ENCODE results near the gene ARID5B.
"Not testable (repeated sequence)": the region's sequence is repeated elsewhere in the genome, so short reads cannot be mapped to it uniquely, and the experiment has no call there.

ARID5B gene

GRCh38 chr10:61970182-61971002 lies 68.9 kb downstream of the ARID5B start:
- no peak for DNase-seq (ENCODE audit: extremely low read depth, low read depth)
- no peak for TF ChIP-seq CTCF (IDR thresholded peaks at IDR 0.05; ENCODE audit: low read depth, low read length)

- TF ChIP-seq CTCF (IDR thresholded peaks at IDR 0.05; ENCODE audit: low read depth, low read length), result no peak
- no peak for DNase-seq (ENCODE audit: extremely low read depth, low read depth)
These were observed 69.5 kb downstream of the ARID5B start for GRCh38 chr10:61971003-61971325.

GRCh38 chr10:61973169-61973568 lies 71.7 kb downstream of the ARID5B start:
- no peak for TF ChIP-seq CTCF (IDR thresholded peaks at IDR 0.05; ENCODE audit: low read depth, low read length)
- DNase-seq (ENCODE audit: extremely low read depth, low read depth), result no peak

- DNase-seq (ENCODE audit: extremely low read depth, low read depth), result no peak
These were observed 72.4 kb downstream of the ARID5B start for GRCh38 chr10:61973906-61974305.

GRCh38 chr10:61974601-61975390 lies 73.3 kb downstream of the ARID5B start:
- DNase-seq (ENCODE audit: extremely low read depth, low read depth), result no peak
- no peak for TF ChIP-seq CTCF (IDR thresholded peaks at IDR 0.05; ENCODE audit: low read depth, low read length)

More at GRCh38 chr10:61973906-61974305, 72.4 kb downstream of the ARID5B start:
- no peak for TF ChIP-seq CTCF (IDR thresholded peaks at IDR 0.05; ENCODE audit: low read depth, low read length)

- no peak for DNase-seq (ENCODE audit: extremely low read depth, low read depth)
These were observed 74.0 kb downstream of the ARID5B start for GRCh38 chr10:61975391-61975932.

GRCh38 chr10:61976951-61977721 lies 75.6 kb downstream of the ARID5B start:
- not testable (repeated sequence) for DNase-seq (ENCODE audit: extremely low read depth, low read depth)

More at GRCh38 chr10:61975391-61975932, 74.0 kb downstream of the ARID5B start:
- TF ChIP-seq CTCF (IDR thresholded peaks at IDR 0.05; ENCODE audit: low read depth, low read length), result no peak
